ENCODE data around the gene PRR36. TPM values are rescaled to one million over a fixed set of nuclear protein-coding genes. Genes with fewer than 3 reads are reported as not detected.
A peak's percentile ranks its signal among the peaks of the same experiment; 100 is the strongest.

The PRR36 gene
- total RNA-seq, 8 experiments from 2014 or later: 0.27 to 6.4 (median 1.3) TPM

DNA sequence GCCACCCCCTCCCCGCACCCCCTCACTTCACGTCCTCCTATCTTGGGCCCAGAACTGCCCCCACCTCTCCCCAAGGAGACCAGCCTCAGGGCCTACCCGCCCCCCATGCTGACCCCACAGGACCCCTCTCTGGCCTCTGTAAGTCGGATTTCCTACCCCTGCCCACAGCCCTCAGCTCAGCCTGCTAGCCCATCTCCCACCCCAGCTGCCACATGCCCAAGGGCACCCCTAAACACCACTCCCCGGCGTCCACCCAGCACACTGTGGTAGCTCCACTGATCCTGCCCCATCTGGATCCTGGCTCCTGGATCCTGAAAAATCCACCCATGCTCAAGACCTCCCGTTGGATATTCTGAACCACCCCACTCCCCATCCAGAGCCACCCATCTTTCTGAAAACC lies 43.4 kb downstream of the PRR36 start:
- H3K4me3 ChIP-seq: peak overlapping the region; percentile 53 to 98 (median 62)
- H3K27ac ChIP-seq: no peak overlapping the region
- peaks cover 6 to 8% of the 10 kb centered on the region in 2 donors for H3K4me1 ChIP-seq (replicated peaks in 1 of 2)
- no CpG with 5 or more reads among the region's 7 CpGs for WGBS, 10 experiments
- no peak for ATAC-seq (replicated peaks in 6 of 8)
- in situ Hi-C loops (cut with MboI; ENCODE audit: low pct_unique_long_range_greater_than_20kb in 2 of 9, low sequenced_read_pairs in 9 of 9, unreplicated experiment in 9 of 9): no loop called here

- ATAC-seq (replicated peaks in 6 of 8): peak in 2 of 8 experiments; percentile 5 to 7
- 0% methylated on average over 4 of the region's 53 CpGs; no CpG with 5 or more reads in 9 of the 10 experiments for WGBS, 10 experiments
- Histone ChIP-seq H3K27ac (no peak overlapping the region), H3K4me3 (peak overlapping the region; percentile 53 to 98 (median 62)), H3K4me1 (replicated peaks in 1 of 2) (peaks cover 6 to 8% of the 10 kb centered on the region in 2 donors)
- in situ Hi-C loops (cut with MboI; ENCODE audit: low pct_unique_long_range_greater_than_20kb in 2 of 9, low sequenced_read_pairs in 9 of 9, unreplicated experiment in 9 of 9): no loop called here
These were observed 43.9 kb downstream of the PRR36 start for GRCh38 chr19:7830272-7830771.

- Histone ChIP-seq H3K4me1 (replicated peaks in 1 of 2) (peaks cover 6 to 8% of the 10 kb centered on the region in 2 donors), H3K4me3 (peak within 1 kb of the TSS; percentile 53 to 98 (median 62)), H3K27ac (no peak within 1 kb of the TSS)
- in situ Hi-C loops (cut with MboI; ENCODE audit: low pct_unique_long_range_greater_than_20kb in 2 of 9, low sequenced_read_pairs in 9 of 9, unreplicated experiment in 9 of 9): no loop called here
- 0% methylated on average over 1 to 4 of the region's 45 CpGs; no CpG with 5 or more reads in 5 of the 10 experiments for WGBS, 10 experiments
- ATAC-seq (replicated peaks in 6 of 8): peak; percentile 81 to 93 (median 90)
These were observed 44.5 kb downstream of the PRR36 start, which contains the start of gene EVI5L for GRCh38 chr19:7829561-7830271. Gene EVI5L, plus strand, starts transcription at chr19:7830218. Its CDS starts 16,325 bp downstream, at chr19:7846543.

- in situ Hi-C loops (cut with MboI; ENCODE audit: low pct_unique_long_range_greater_than_20kb in 2 of 9, low sequenced_read_pairs in 9 of 9, unreplicated experiment in 9 of 9): no loop called here
- Histone ChIP-seq H3K27ac (no peak overlapping the region), H3K4me1 (replicated peaks in 1 of 2) (peaks cover 6 to 8% of the 10 kb centered on the region in 2 donors), H3K4me3 (peak overlapping the region; percentile 24 to 35 (median 34))
- WGBS, 10 experiments: 0 to 80% (median 10%) methylated on average over 1 to 10 of the region's 18 CpGs; no CpG with 5 or more reads in 4 of the 10 experiments
- no peak for ATAC-seq (replicated peaks in 6 of 8)
These were observed 45.0 kb downstream of the PRR36 start for GRCh38 chr19:7829166-7829520.

GRCh38 chr19:7823686-7824301 lies 50.4 kb downstream of the PRR36 start:
- 0 to 67% (median 33%) methylated on average over 2 to 8 of the region's 9 CpGs; no CpG with 5 or more reads in 2 of the 10 experiments for whole genome bisulfite sequencing, 10 experiments
- in situ Hi-C loops (cut with MboI; ENCODE audit: low pct_unique_long_range_greater_than_20kb in 2 of 9, low sequenced_read_pairs in 9 of 9, unreplicated experiment in 9 of 9): loop anchor here in 2 of 9 experiments (25.0 kb wide), 2 partner anchors 236 to 261 kb away; partner anchors contain the start of gene CAMSAP3 (in 1 of the 2)
- ATAC-seq (replicated peaks in 6 of 8): no peak
- H3K4me3 ChIP-seq: no peak overlapping the region
- no peak overlapping the region for H3K27ac ChIP-seq
- H3K4me1 ChIP-seq (replicated peaks in 1 of 2): no peaks in the 10 kb centered on the region

DNA sequence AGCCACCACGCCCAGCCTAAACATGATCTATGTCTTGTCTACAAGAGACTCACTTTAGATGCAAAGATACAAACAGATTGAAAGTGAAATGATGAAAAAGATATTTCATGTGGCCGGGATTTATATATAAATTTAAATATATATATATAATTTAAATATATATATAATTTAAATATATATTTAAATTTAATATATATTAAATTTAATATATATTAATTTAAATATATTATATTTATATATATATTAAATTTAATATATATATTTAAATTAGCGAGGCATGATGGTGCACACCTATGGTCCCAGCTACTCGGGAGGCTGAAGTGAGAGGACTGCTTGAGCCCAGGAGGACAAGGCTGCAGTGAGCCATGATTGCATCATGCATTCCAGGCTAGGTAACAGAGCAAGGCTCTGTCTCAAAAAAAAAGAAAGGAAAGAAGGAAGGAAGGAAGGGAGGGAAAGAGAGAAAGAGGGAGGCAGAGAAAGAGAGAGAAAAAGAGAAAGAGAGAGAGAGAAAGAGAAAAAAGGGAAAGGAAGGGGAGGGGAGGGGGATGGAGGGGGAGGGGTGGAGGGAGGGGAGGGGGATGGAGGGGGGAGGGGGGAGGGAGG lies 51.2 kb downstream of the PRR36 start:
- 40 to 100% (median 73%) methylated on average over 1 to 4 of the region's 4 CpGs; no CpG with 5 or more reads in 3 of the 10 experiments for WGBS, 10 experiments
- in situ Hi-C loops (cut with MboI; ENCODE audit: low pct_unique_long_range_greater_than_20kb in 2 of 9, low sequenced_read_pairs in 9 of 9, unreplicated experiment in 9 of 9): loop anchor here in 2 of 9 experiments (25.0 kb wide), 2 partner anchors 236 to 261 kb away; partner anchors contain the start of gene CAMSAP3 (in 1 of the 2)
- H3K4me3 ChIP-seq: no peak overlapping the region

GRCh38 chr19:7820588-7820987 lies 53.6 kb downstream of the PRR36 start:
- Histone ChIP-seq H3K4me1 (replicated peaks in 1 of 2) (no peaks in the 10 kb centered on the region), H3K27ac (no peak overlapping the region), H3K4me3 (no peak overlapping the region)
- 0 to 67% (median 14%) methylated on average over 1 to 3 of the region's 3 CpGs; no CpG with 5 or more reads in 4 of the 10 experiments for WGBS, 10 experiments
- in situ Hi-C loops (cut with MboI; ENCODE audit: low pct_unique_long_range_greater_than_20kb in 2 of 9, low sequenced_read_pairs in 9 of 9, unreplicated experiment in 9 of 9): loop anchor here in 2 of 9 experiments (25.0 kb wide), 2 partner anchors 233 to 258 kb away; partner anchors contain the start of gene CAMSAP3 (in 1 of the 2)
- ATAC-seq (replicated peaks in 6 of 8): no peak

More for the DNA sequence above, 51.2 kb downstream of the PRR36 start:
- Histone ChIP-seq H3K4me1 (replicated peaks in 1 of 2) (no peaks in the 10 kb centered on the region), H3K27ac (no peak overlapping the region)
- ATAC-seq (replicated peaks in 6 of 8): no peak

DNA sequence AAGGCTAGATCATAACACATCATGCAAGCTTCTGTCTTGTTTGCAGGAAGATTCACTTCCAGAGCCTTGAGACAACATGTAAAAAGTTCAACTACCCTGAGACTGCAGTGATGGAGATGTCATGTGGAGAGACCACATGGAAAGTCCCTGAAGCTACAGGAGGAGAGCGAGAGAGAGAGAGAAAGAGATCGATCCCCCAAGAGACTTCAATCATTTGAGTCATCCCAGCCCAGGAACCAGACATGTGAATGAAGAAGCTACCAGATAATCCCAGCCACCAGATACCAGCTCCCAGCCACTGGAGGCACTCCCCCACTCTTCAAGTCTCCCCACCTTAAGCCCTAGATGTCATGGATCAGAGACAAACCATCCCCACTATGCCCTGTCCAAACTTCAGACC lies 54.9 kb downstream of the PRR36 start:
- Histone ChIP-seq H3K4me3 (no peak overlapping the region), H3K4me1 (replicated peaks in 1 of 2) (no peaks in the 10 kb centered on the region), H3K27ac (no peak overlapping the region)
- in situ Hi-C loops (cut with MboI; ENCODE audit: low pct_unique_long_range_greater_than_20kb in 2 of 9, low sequenced_read_pairs in 9 of 9, unreplicated experiment in 9 of 9): loop anchor here in 2 of 9 experiments (25.0 kb wide), 2 partner anchors 232 to 257 kb away; partner anchors contain the start of gene CAMSAP3 (in 1 of the 2)
- WGBS, 10 experiments: 20% methylated on average over 1 to 2 of the region's 2 CpGs; no CpG with 5 or more reads in 8 of the 10 experiments
- ATAC-seq (replicated peaks in 6 of 8): no peak

GRCh38 chr19:7818806-7819205 lies 55.4 kb downstream of the PRR36 start:
- H3K4me3 ChIP-seq: no peak overlapping the region
- ATAC-seq (replicated peaks in 6 of 8): no peak
- in situ Hi-C loops (cut with MboI; ENCODE audit: low pct_unique_long_range_greater_than_20kb in 2 of 9, low sequenced_read_pairs in 9 of 9, unreplicated experiment in 9 of 9): loop anchor here in 2 of 9 experiments (25.0 kb wide), 2 partner anchors 232 to 257 kb away; partner anchors contain the start of gene CAMSAP3 (in 1 of the 2)
- WGBS, 10 experiments: 13 to 60% (median 39%) methylated on average over 1 to 2 of the region's 2 CpGs; no CpG with 5 or more reads in 4 of the 10 experiments
- no peak overlapping the region for H3K27ac ChIP-seq
- H3K4me1 ChIP-seq (replicated peaks in 1 of 2): no peaks in the 10 kb centered on the region

Other genes starting within 250 kb of the PRR36 start
- 10 to 100 TPM in 7 of 8 experiments, 1 to 10 TPM in 1; 9.2 to 38.7 (median 22.6) TPM for gene XAB2, start 244.8 kb downstream of the PRR36 start, total RNA-seq
- gene PET100, start 244.6 kb downstream of the PRR36 start, total RNA-seq: 100 to 1,000 TPM in 6 of 8 experiments, 10 to 100 TPM in 2; 94.6 to 240 (median 105) TPM
- 1 to 10 TPM in 1 of 8 experiments, under 1 TPM in 2, not detected in 5; 0.16 to 1.2 (median 0.32) TPM for gene PCP2, start 240.7 kb downstream of the PRR36 start, total RNA-seq
- 10 to 100 TPM in 2 of 8 experiments, 1 to 10 TPM in 6; 1.4 to 38.5 (median 3.5) TPM for gene STXBP2, start 237.3 kb downstream of the PRR36 start, total RNA-seq
- gene RETN, start 205.3 kb downstream of the PRR36 start, total RNA-seq: not detected
- gene MCEMP1, start 197.3 kb downstream of the PRR36 start, total RNA-seq: under 1 TPM in 2 of 8 experiments, not detected in 6; 0.13 to 0.85 TPM
- 100 to 1,000 TPM in 4 of 8 experiments, 10 to 100 TPM in 4; 54.1 to 192 (median 109) TPM for gene TRAPPC5, start 193.6 kb downstream of the PRR36 start, total RNA-seq
- gene FCER2, start 172.3 kb downstream of the PRR36 start, total RNA-seq: under 1 TPM in 7 of 8 experiments, not detected in 1; 0.11 to 0.59 (median 0.32) TPM
- gene CLEC4G, start 142.3 kb downstream of the PRR36 start, total RNA-seq: under 1 TPM in 1 of 8 experiments, not detected in 7; 0.20 TPM
- gene CD209, start 126.9 kb downstream of the PRR36 start, total RNA-seq: under 1 TPM in 6 of 8 experiments, not detected in 2; 0.09 to 0.57 (median 0.14) TPM
- under 1 TPM in 4 of 8 experiments, not detected in 4; 0.10 to 0.71 (median 0.24) TPM for gene CLEC4M, start 111.1 kb downstream of the PRR36 start, total RNA-seq
- gene EVI5L, start 44.2 kb downstream of the PRR36 start, total RNA-seq: 10 to 100 TPM in 7 of 8 experiments, 1 to 10 TPM in 1; 7.7 to 25.7 (median 16.7) TPM
- 1 to 10 TPM in 4 of 8 experiments, under 1 TPM in 3, not detected in 1; 0.16 to 3.1 (median 1.4) TPM for gene LRRC8E, start 14.1 kb upstream of the PRR36 start, total RNA-seq
- gene MAP2K7, start 29.5 kb upstream of the PRR36 start, total RNA-seq: 10 to 100 TPM; 10.3 to 28.2 (median 16.9) TPM
- 1 to 10 TPM in 1 of 8 experiments, under 1 TPM in 6, not detected in 1; 0.16 to 1.2 (median 0.45) TPM for gene TGFBR3L, start 40.4 kb upstream of the PRR36 start, total RNA-seq
- gene SNAPC2, start 45.9 kb upstream of the PRR36 start, total RNA-seq: 10 to 100 TPM; 12.5 to 27.1 (median 19.1) TPM
- gene CTXN1, start 51.7 kb upstream of the PRR36 start, total RNA-seq: 10 to 100 TPM in 2 of 8 experiments, 1 to 10 TPM in 5, under 1 TPM in 1; 0.87 to 29.6 (median 9.1) TPM
- 100 to 1,000 TPM in 2 of 8 experiments, 10 to 100 TPM in 6; 38.7 to 106 (median 65.1) TPM for gene TIMM44, start 69.3 kb upstream of the PRR36 start, total RNA-seq
- 10 to 100 TPM; 22.4 to 86.2 (median 31.9) TPM for gene ELAVL1, start 131.3 kb upstream of the PRR36 start, total RNA-seq
- gene CCL25, start 178.4 kb upstream of the PRR36 start, total RNA-seq: 1 to 10 TPM in 1 of 8 experiments, under 1 TPM in 3, not detected in 4; 0.41 to 1.3 (median 0.75) TPM

All from motor neuron (in vitro differentiated cells).